WTC11 (cell line): Measurements from ENCODE around the gene FHIT.

ENCODE experiments used
- ELF4 ChIP-seq: sonication (generic); formaldehyde crosslinking; IDR thresholded peaks from 2 replicates; pipeline ENCODE4 v1.8.1; 2022; ENCODE audit warnings: low read depth, mild to moderate bottlenecking, moderate library complexity, missing genetic modification reagents
- SP1 ChIP-seq: sonication (generic); formaldehyde crosslinking; conservative IDR thresholded peaks from 2 replicates; pipeline ENCODE4 v1.8.1; 2022; ENCODE audit warnings: missing genetic modification reagents
- TF ChIP-seq, protein P1 (sequence below): sonication (generic); formaldehyde crosslinking; IDR thresholded peaks from 2 replicates; pipeline ENCODE4 v1.8.0; 2022; ENCODE audit warnings: mild to moderate bottlenecking, missing genetic modification reagents
- TF ChIP-seq, protein P2 (sequence below): fragments of 200-600 bp; IDR thresholded peaks from 2 replicates; pipeline ENCODE4 v1.8.0; 2022; ENCODE audit warnings: antibody characterized with exemption

DNA sequence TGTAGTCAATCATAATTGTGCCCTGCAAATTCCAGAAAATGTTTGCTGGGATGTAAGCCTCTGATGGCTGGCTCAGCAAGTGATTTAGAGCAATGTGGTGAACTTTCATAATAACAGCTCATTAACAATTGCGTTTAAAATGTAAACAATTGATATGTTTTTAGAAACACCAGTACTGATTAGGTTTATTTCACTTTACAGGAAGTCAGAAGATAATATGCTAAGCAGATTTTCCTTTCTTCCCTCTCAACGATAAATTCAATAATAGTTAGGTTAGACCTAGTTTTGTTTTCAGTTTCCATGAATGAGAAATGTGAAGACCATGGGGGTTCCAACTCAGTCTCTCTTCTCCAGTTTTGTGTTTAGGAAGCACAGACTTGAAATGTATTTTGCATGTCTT, 71.0 kb downstream of the FHIT start:
- TF ChIP-seq, protein P1, sequence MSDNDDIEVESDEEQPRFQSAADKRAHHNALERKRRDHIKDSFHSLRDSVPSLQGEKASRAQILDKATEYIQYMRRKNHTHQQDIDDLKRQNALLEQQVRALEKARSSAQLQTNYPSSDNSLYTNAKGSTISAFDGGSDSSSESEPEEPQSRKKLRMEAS (CRISPR knock-in tag), result no peak
- TF ChIP-seq, protein P2, sequence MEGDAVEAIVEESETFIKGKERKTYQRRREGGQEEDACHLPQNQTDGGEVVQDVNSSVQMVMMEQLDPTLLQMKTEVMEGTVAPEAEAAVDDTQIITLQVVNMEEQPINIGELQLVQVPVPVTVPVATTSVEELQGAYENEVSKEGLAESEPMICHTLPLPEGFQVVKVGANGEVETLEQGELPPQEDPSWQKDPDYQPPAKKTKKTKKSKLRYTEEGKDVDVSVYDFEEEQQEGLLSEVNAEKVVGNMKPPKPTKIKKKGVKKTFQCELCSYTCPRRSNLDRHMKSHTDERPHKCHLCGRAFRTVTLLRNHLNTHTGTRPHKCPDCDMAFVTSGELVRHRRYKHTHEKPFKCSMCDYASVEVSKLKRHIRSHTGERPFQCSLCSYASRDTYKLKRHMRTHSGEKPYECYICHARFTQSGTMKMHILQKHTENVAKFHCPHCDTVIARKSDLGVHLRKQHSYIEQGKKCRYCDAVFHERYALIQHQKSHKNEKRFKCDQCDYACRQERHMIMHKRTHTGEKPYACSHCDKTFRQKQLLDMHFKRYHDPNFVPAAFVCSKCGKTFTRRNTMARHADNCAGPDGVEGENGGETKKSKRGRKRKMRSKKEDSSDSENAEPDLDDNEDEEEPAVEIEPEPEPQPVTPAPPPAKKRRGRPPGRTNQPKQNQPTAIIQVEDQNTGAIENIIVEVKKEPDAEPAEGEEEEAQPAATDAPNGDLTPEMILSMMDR, result no peak
- TF ChIP-seq ELF4 (CRISPR knock-in tag) (no peak), SP1 (CRISPR knock-in tag) (no peak)
